Ammon's horn (tissue), 1 donor: ENCODE results near the gene A2M.

ENCODE experiments used
- DNase-seq: peaks from one replicate; pipeline ENCODE4 v3.0.0-alpha.2; 2016; ENCODE audit warnings: low spot score

Gene A2M

DNA sequence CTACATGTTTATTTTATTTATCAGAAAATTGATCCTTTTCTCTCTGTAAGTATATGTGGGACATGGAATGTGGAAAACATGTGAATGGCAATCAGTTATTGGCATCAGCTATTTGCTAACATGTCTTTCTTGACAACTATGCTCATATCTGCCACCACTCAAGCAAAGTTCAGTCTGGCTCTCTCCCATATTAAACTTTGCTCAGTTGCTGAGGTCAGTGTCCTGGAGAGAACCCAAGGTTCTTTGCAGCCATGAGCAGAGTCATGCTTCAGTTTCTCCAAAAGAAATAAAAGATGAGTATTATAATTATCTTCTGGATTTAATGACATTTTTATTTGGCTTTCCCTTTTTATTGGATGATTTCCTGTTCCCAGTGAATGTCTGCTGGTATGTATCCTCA lies 42.6 kb downstream of the A2M start:
- no peak for DNase-seq

DNA sequence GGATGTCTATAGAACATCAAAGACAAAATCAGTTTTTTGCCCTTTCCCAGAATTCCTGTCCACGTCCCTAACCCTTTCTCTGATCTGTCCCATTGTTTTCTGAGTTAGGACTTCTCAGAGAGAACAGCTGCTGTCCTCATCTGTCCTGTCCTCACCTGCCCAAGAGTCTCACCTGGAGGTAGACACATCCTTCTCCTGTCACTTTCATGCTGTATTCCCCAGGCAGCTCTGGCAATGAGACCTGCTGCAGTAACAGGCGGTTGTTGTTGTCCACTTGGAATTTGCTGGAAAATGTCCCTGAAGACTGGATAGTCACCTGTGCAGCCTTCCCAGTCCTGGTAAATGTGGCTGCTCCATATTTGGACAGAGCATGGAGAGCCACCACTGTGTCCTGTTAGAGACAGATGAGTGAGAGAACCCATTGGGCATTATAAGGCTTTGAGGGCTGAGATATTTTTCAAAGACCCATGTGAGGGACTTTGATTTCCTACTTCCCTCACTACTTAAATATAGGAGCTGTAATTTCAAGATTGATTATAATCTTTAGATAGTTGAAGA lies 43.2 kb downstream of the A2M start:
- no peak for DNase-seq

DNA sequence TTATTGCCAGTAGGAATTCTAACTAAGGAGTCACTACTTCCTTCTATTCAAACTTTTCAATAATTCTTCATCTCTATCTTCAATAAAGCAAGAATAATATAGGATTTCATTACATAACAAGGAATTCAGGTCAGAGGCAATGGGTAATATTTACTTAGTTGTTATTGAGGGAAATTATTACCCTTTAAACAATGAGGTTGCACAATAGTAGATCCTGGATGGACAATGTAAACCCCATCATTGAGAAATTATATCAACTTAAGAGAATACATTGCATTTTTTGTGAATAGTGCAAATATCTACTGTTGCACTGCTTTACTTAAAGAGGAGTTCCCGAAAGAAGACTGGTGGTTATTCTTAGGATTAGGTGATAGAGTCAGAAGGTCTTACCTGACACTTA lies 43.8 kb downstream of the A2M start:
- no peak for DNase-seq

DNA sequence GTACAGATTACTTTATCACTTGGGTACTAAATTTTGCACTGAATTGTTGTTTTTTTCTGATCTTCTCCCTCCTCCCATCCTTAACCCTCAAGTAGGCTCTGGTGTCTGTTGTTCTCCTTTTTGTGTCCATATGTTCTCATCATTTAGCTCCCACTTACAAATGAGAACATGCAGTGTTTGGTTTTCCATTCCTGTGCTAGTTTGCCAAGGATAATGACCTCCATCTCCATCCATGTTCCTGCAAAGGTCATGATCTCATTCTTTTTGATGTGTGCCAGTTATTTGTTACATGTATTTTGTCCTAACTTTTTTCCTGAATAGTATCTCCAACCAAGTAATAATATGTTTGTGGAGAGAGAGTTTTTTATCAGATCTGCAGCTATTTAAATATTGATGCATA lies 44.2 kb downstream of the A2M start:
- no peak for DNase-seq

DNA sequence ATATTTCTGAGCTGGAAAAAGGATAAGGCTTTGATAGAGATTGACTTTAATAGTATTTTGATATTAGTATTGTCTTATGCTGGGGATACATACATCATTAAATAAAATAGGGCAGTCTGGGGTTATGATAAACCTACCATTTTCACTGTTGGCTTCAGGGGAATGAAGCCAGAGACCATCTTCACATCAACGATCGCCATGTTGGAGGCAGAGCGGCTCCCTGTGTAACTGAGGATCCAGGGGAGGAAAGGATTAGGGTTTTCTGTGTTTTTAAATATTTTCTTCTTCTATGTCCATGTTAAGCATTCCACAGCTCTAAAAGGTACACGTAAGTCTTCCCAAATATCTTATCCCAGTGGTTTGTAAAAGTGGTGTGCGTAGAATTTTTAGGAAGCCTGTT lies 45.4 kb downstream of the A2M start:
- no peak for DNase-seq

DNA sequence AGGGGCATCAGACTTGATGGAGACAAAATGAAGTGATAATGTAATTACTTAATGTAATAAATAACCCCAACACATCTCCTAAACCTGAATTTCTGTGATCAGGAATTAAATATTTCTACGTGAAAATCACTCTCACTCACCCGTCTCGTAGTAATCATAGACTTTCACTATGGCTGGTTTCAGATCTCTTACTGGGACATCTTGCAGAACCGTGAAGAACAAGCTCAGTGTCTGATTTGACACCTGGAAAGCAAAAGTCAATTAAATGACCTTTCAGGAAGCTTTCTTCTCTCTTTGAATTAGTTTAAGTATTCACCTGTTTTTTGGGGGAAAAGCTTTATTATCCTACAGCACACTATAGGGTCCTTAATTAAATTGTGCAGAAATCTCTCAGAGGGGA lies 47.1 kb downstream of the A2M start:
- DNase-seq = no peak

DNA sequence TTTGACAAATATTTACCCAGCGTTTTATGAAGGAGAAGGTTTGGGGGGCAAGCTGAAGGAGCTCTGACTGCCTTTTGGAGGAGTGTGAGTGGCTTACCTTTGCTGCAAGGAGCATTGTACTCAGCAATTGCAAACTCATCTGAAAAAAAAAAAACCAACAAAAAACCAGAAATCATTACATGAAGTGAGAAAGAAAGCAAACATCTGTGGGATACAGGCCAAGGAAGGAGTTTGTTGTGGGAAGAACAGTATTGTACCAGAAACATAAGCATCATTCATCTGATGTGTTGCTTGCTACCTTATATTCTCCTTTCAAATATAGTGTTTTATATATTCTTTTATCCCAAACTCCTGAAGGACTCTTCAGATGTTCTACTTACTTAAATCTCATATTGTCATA lies 47.6 kb downstream of the A2M start:
- no peak for DNase-seq

DNA sequence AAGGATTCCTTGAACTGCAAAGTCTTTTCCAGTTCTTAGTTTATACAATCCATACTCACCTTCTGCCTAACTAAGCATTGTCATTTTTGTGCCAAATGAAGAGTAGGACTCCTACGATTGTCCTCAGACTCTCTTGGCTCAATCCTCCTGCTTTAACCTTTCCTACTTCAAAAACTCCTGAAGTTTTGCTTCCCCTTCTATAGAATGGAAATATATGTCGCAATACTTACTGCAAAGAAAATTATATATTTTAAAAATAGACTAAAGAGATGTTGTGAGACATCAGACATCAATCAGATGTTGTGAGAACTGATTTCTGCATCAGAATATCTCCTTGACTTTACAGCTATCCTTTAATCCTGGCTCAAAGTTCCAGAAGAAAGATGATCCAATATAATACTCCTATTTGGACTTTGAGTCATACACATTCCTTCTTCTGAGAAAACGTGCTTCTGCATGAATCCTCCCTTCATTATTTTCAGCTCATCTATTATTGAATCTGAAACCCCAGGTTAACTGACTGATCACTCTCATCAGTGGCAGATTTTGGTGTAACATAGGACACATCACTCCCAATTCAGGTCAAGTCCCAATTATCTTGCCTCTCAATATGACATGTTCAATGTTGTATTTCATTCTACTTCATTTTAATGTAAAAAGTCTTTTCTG lies 48.8 kb downstream of the A2M start:
- DNase-seq = no peak

DNA sequence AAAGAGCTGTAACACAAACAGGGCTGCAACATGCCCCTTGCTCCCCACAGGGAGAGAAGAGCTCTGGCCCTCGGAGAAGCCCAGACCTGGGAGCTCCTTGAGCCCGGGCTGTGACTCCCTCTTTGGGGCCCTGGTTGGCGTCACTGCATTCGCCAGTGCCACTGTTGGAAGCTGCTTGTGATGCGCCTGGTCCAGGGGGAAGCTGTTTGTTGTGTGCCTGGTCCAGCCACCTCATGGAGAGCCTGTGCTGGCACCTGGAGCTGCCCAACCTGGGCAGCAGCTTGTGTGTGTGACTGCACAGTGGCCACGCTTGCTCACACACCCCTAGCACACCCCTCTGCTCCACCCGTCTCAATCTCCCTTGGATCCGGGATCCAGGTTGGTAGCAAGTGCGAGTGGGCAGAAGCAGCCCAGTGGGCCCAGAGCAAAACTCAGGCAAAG lies 49.5 kb downstream of the A2M start:
- no peak for DNase-seq

DNA sequence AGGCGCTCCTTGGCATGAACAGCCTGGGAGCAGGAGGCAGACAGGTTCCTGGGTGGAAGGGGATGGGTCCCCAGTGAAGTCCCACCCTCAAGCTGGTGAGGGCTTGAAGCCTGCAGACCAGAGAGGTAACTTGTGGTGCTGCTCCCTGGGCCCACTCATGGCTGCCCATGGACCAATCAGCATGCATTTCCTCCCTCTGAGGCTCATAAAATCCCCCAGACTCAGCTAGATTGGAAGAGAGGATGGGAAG lies 50.2 kb downstream of the A2M start:
- no peak for DNase-seq

DNA sequence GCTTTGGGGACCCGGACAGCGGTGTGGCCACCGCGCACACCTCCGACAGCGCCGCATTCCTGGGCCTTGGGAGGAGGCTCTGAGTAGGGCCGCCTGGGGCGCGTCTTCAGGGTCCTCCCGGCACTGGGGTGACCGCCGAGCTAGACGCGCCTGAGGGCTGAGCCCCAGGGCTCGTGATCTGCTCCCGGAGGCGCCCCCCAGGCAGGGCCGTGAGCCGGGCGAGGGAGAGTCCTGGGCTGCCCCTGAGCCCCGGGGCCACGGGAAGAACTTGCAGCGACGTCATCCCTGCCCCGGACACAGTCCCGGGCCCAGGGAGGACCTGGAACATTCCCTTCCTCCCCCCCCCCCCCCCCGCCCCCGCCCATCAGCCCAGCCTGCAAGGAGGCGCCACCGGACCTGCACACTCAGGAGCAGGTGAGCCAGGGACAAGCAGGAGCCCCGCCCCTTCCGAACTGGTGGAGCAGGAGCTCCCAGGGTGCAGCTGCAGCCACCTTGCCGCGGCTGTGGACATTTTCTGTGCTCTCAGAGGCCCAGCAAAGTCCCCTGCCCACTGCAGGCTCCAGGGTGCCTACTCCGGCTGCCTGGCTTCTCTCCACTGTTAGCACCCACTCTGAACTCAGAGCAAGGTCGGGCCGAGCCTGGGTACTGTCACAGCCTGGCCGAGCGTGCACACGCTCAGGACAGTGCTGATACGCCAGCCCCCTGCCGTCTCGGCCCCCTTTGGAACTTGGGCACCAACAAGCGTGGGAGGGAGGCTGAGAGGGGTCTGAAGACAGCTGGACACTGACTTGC lies 50.7 kb downstream of the A2M start:
- peak; percentile 52 for DNase-seq

DNA sequence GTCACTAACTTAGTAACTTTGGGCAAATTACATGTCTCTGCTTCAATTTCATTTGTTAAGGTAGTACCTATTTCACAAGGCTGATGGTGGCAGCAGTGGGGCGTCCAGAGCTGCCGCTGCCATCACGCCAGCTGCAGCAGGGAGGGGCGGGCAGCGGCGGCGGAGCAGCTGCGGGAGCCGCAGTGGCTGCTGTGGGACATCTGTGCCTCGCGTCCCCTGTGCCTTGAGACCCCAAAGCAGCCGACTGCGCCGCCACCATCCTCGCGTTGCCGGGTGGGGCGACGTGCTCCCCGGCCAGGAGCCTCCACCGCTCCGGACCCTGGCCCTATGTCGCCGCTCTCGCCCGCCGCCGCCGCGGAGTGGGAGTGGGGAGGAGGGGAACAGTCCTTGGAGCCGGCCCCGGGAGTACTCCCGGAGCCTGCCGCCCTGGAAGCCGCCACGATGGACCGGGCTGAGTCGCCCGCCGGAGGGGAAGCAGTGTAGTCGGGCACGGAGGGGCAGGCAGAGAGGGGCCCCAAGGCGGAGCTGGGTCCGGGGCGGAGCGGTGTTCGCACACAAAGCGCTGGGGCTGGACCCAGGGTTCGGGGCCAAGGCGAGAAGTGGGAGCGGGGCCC lies 51.4 kb downstream of the A2M start:
- DNase-seq = peak; percentile 90

DNA sequence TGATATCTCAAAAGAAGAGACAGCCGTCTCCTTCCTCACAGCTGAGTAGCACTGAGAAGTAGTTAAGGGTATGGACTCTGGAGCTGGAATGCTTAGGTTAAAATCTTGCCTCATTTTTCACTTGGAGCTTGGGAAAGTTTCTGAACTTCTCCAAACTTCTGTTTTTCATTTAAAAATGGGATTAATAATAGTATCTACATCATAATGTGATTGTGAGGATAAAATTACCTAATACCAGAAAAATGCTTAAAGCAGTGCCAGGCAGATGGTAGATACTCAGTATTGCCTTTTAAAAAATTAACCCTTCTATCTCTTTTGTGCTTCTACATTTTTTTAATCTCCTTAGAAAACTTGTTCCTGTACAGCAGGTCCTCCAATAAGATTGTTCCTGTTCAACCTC lies 63.1 kb downstream of the A2M start:
- DNase-seq = no peak

DNA sequence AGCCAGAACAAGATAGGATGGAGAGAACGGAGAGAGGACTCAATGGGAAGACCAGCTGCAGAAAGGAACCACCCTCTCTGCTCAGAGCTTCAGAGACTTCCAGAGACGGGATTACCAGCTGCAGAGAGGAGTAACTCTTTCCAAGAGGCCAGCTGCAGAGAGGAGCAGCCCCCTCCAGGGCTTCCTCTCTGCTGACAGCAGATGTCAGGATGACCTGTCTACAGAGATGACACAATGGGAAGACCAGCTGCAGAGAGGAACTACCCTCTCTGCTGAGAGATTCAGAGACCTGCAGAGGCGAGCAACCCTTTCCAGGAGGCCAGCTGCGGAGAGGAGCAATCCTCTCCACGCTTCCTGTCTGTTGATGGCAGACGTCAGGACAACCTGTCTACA lies 64.6 kb downstream of the A2M start:
- no peak for DNase-seq

DNA sequence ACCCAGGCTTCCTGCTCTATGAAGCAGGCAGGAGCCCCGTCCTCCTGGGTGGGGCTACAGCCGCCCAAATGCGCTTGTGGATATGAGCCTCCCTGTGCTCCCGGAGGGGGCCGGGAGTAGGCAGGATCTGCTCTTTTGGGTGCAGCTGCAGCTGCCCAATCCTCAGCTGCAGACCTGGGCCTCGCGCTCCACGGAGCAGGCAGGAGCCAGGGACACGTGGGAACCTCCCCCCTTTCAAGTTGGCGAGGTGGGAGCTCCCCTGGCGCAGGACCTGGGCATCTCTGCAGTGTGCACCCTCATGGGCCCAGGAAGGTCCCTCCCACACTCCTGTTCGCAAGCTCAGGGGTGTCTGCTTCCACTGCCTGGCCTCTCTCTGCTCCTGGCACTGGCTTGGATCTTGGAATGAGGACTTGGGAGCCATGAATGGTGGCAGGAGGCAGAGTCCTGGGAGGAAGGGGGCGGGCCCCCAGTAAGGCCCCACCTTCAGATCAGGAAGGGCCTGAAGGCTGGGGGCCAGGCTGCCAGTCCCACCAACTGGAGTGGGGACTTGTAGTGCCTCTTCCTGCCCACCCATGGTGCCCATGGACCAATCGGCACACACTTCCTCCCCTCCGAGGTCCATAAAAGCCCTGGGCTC lies 65.1 kb downstream of the A2M start:
- no peak for DNase-seq

DNA sequence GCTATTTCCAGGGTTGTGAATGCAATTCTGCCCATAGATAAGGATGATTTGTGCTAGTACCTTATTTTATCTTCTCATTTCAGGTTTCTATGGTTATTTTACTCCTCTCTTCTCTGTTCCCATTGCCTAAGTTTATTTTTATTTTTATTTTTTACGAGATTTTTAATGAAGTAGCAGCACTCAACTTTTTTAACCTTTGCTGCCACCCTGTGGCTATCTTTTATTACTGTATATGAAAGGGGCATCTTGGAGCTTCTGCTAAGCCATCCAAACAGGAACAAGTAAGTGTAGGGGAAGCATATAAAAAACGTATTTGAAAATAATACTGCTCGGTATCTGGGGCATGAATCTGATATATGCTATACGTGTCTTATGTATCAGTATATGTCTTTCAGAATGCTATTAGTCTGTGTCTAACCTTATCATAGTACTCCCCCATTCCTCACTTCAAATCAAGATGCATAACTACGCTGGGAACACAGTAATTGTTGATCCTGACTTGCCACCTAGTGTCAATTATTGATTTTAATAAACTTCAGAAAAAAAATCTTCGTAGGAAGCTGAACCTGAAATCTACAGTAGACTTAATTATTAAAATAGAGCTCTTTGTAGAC lies 66.1 kb downstream of the A2M start:
- DNase-seq = peak; percentile 34

DNA sequence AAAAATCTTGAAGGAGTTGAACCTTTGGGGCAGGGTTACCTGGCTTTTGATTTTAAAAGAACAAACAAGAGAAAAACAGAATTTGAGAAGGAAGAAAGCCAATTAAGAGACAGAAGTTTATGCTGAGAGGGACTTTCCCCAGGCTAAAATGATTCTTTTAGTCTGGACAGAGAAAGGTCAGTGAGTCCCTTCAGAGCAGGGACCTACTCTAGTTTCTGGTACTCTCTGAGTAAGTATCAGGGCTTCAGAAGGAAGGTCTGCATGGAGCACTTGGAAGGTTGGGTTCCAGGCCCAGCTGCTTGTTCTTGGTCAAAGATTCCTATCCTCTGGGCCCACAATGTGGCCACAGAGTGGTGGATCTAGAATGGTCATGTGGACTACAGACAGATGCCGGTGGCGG lies 66.8 kb downstream of the A2M start:
- DNase-seq = no peak

DNA sequence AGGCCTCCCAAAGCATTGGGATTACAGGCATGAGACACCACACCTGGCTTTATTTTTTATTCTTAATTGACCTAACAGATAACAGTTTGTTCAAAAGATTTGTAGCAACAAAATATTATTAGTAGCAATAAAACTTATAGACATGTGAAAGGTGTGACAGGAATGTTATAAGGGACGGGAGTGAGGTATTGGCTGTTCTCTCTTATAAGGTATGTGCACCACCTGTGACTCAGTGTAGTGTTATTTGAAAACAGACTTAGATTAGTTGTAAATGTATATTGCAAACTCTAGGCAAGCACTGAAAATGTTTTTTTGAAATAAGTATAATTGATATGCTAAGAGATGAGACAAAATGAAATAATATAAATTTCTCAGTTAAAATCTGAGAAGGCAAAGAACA lies 68.6 kb downstream of the A2M start:
- DNase-seq = no peak

DNA sequence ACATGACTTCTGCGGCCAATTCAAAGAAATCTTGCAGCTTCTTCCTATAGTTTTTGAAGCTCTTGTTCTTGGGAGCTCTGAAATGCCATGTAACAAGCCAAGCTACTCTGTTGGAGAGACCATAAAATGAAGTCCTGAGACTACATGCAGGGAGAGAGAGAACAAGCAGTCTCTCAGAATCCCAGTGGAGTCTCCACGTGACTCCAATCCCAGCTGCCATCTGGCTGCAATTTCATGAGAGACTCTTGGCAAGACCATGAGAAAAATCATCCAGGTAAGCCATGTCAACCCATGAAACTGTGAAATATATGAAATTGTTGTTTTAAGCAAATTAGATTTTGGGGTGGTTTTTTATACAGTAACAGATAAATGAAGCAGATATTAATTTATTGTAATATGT lies 72.0 kb downstream of the A2M start:
- no peak for DNase-seq

DNA sequence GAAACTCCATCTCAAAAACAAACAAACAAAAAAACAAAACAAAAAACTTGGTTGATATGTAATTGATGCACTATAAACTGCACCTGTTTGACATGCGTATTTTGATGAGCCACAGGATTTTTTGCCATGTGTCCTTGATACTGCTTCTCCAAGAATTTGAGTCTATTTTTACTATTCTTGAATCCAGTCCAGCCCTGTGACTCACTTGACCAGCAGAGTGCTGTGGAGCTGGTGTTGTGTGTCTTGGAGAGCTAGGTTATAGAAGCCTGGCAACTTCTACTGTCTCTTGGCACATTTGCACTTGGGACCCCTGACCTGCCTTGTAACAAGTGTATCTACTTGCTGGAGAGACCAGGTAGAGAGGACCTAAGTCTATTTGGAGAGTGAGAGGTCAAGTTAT lies 74.4 kb downstream of the A2M start:
- DNase-seq = no peak

DNA sequence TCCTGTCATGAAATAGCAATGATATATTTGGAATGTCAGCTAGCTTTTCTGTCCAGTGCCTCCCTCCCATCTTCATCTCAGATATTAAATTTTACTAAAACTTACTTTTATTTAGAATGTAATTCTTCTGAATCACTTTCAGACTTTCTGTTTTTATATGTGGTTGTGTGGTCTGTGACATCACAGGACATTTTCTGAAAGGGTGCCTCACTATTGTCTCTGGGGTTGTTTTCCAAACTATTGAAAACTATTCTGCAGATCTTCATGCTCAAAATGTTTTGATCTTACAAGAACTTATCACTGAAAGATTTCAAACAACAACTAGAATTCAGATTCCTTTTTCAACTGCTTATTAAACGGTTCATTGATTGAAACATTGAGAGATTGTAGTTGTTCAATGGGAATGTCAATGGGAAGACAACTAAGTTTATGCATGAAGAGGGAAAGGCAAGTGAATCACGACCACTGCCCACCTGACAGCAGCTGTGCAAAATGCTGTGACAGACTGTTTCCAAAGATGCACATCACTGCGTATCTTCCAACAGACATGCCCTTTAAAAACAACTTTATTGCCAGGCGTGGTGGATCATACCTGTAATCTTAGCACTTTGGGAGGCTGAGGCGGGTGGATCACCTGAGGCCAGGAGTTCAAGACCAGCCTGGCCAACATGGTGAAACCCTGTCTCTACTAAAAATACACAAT lies 75.1 kb downstream of the A2M start:
- no peak for DNase-seq
